Hepatocyte (in vitro differentiated cells): ENCODE results near the gene CLTCL1. TPM values are rescaled to one million over a fixed set of nuclear protein-coding genes. Genes with fewer than 3 reads are reported as not detected.

Source experiments
- DNase-seq: peaks from one replicate; pipeline ENCODE4 v3.0.0-alpha.2; 2016; ENCODE audit warnings: low spot score
- H2AFZ ChIP-seq: fragments of 200-600 bp; sonication (generic); 2 replicates; pipeline ENCODE4 v1.6.0; 2016; ENCODE audit warnings: antibody characterized with exemption, mild to moderate bottlenecking
- H3K27ac ChIP-seq: fragments of 200-600 bp; sonication (generic); 2 replicates; pipeline ENCODE4 v1.5.1; 2016; ENCODE audit warnings: mild to moderate bottlenecking
- H3K27me3 ChIP-seq: fragments of 200-600 bp; sonication (generic); 2 replicates; pipeline ENCODE4 v1.6.1; 2016
- H3K36me3 ChIP-seq: fragments of 200-600 bp; sonication (generic); replicated peaks from 2 replicates; pipeline ENCODE4 v1.5.1; 2016; ENCODE audit warnings: low read depth; ENCODE audit not compliant: insufficient read depth
- H3K4me1 ChIP-seq: fragments of 200-600 bp; sonication (generic); 2 replicates; pipeline ENCODE4 v1.5.1; 2016; ENCODE audit warnings: mild to moderate bottlenecking, moderate library complexity; ENCODE audit not compliant: insufficient read depth
- H3K4me2 ChIP-seq: fragments of 200-600 bp; sonication (generic); 2 replicates; pipeline ENCODE4 v1.6.0; 2016
- H3K4me3 ChIP-seq: fragments of 200-600 bp; sonication (generic); 2 replicates; pipeline ENCODE4 v1.5.1; 2016; ENCODE audit warnings: mild to moderate bottlenecking
- H3K79me2 ChIP-seq: fragments of 200-600 bp; sonication (generic); 2 replicates; pipeline ENCODE4 v1.6.0; 2017; ENCODE audit warnings: mild to moderate bottlenecking
- H3K9me2 ChIP-seq: fragments of 200-600 bp; sonication (generic); replicated peaks from 2 replicates; pipeline ENCODE4 v1.6.0; 2017; ENCODE audit warnings: mild to moderate bottlenecking; ENCODE audit not compliant: insufficient read depth
- H3K9me3 ChIP-seq: fragments of 200-600 bp; sonication (generic); 2 replicates; pipeline ENCODE4 v1.5.1; 2016; ENCODE audit warnings: low read depth, mild to moderate bottlenecking
- H4K20me1 ChIP-seq: fragments of 200-600 bp; sonication (generic); 2 replicates; pipeline ENCODE4 v1.6.0; 2016; ENCODE audit warnings: mild to moderate bottlenecking; ENCODE audit not compliant: insufficient read depth, poor library complexity, severe bottlenecking
- CTCF ChIP-seq: fragments of 200-600 bp; sonication (generic); IDR thresholded peaks from 2 replicates; pipeline ENCODE4 v1.5.1; 2016; ENCODE audit warnings: antibody characterized with exemption, mild to moderate bottlenecking; ENCODE audit not compliant: poor library complexity
- EZH2 ChIP-seq: fragments of 200-600 bp; sonication (generic); IDR thresholded peaks from 2 replicates; pipeline ENCODE4 v1.6.1; 2016; ENCODE audit warnings: antibody characterized with exemption, mild to moderate bottlenecking, borderline replicate concordance
- EZH2phosphoT487 ChIP-seq: fragments of 200-600 bp; sonication (generic); IDR thresholded peaks from one replicate; pipeline ENCODE4 v1.6.1; 2018; ENCODE audit warnings: antibody characterized with exemption, mild to moderate bottlenecking, low read depth, moderate library complexity; ENCODE audit not compliant: unreplicated experiment, severe bottlenecking
- WGBS: methylation state at CpG from one replicate; pipeline ENCODE4 v1.1.6; 2016; ENCODE audit warnings: low lambda C conversion rate; ENCODE audit errors: missing lambda C conversion rate; 5-methylcytosine and 5-hydroxymethylcytosine counted together
- polyA plus RNA-seq: library from polyadenylated mRNA; unstranded; fragments of >200 nt; fragmentation: Nextera tagmentation; extraction: Ambion mirVana; gene quantifications from 2 replicates; pipeline ENCODE4 v1.2.1, GENCODE V29; 2016
- total RNA-seq: library from RNA; depleted of rRNA; stranded (reverse); fragments of >200 nt; gene quantifications from 2 replicates; pipeline ENCODE4 v1.2.3, GENCODE V29; 2014

The CLTCL1 gene
- total and polyA plus RNA-seq, 2 experiments from 2014 or later, result 2.2 to 3.7 TPM

DNA sequence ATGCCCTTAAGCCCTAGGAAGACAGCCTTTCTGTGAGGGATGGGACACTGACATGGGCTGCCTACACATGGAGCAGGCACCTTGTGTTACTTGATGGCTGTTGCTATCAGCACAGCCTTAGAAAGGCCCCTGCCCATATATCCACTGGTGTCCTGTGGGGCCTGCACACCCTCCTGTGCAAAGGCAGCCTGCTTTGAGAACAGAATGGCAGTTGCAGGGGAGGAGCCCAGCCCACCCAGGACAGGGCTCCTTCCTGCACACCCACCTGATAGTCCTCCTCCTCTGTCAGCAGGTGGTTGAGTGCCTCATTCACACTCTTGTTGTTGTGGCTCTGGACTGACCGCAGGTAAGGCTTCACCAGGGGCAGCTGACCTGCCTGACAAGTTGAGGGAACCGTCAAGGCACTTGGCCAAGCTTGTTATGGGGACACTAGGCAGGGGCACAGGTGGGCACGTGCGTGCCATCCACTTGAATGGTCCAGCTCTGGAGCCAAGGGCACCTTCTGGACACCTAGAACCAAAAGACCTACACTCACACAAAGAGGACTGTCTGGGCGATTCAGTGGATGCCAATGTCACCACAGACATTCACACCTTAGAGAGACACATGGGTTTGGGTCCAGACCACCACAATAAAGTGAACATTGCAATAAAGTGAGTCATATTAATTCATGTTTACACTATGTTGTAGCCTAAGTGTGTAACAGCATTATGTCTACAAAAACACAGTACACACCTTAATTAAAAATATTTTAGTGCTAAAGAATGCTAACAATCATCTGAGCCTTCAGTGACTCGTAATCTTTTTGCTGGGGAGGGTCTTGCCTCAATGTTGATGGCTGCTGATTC is 103.6 kb downstream of the CLTCL1 start:
- H3K27ac ChIP-seq, result no peak overlapping the region
- H2AFZ ChIP-seq, result no peak overlapping the region
- no peaks in the 10 kb centered on the region for H4K20me1 ChIP-seq
- H3K27me3 ChIP-seq, result no peaks in the 10 kb centered on the region
- TF ChIP-seq EZH2, result no peak
- TF ChIP-seq CTCF, result no peak
- TF ChIP-seq EZH2phosphoT487, result no peak
- H3K4me1 ChIP-seq, result no peaks in the 10 kb centered on the region
- no peak overlapping the region for H3K4me2 ChIP-seq
- WGBS, result 88% methylated on average over 6 of the region's 6 CpGs
- no peak for DNase-seq
- H3K36me3 ChIP-seq, result no peaks in the 10 kb centered on the region
- H3K79me2 ChIP-seq, result no peaks in the 10 kb centered on the region
- no peak overlapping the region for H3K4me3 ChIP-seq
- no peaks in the 10 kb centered on the region for H3K9me3 ChIP-seq
- no peaks in the 10 kb centered on the region for H3K9me2 ChIP-seq

- no peak overlapping the region for H3K4me2 ChIP-seq
- WGBS, result 96% methylated on average over 20 of the region's 20 CpGs
- peak overlapping the region; percentile 9 for H3K27ac ChIP-seq
- H4K20me1 ChIP-seq, result no peaks in the 10 kb centered on the region
- TF ChIP-seq EZH2, result no peak
- no peak for TF ChIP-seq CTCF
- no peak for TF ChIP-seq EZH2phosphoT487
- H3K4me3 ChIP-seq, result no peak overlapping the region
- H3K9me2 ChIP-seq, result no peaks in the 10 kb centered on the region
- no peaks in the 10 kb centered on the region for H3K27me3 ChIP-seq
- H3K36me3 ChIP-seq, result no peaks in the 10 kb centered on the region
- DNase-seq, result no peak
- H3K79me2 ChIP-seq, result no peaks in the 10 kb centered on the region
- H3K9me3 ChIP-seq, result no peaks in the 10 kb centered on the region
- peaks cover 6% of the 10 kb centered on the region for H3K4me1 ChIP-seq
- H2AFZ ChIP-seq, result no peak overlapping the region
Observed at GRCh38 chr22:19184276-19184997, 107.1 kb downstream of the CLTCL1 start.

DNA sequence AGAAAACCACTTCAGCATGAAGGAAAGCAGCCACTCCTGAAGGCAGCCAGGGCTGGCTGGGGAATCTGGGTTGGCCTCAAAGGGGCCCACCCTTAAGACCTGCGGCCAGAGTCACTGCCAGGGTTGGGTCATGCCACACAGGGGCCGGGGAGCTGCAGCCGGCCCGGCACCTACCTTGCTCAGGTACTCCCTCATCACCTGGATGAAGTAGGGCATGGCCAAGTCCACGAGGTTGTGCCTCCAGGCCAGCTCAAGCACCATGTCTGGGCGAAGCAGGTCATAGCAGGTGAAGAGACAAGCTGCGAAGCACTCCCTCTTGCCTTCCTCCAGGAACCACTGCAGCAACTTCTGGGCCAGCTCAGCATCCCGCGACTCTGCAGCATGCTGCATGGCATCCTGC is 108.3 kb downstream of the CLTCL1 start:
- no peak for DNase-seq
- Histone ChIP-seq H4K20me1 (no peaks in the 10 kb centered on the region), H3K4me2 (no peak overlapping the region), H3K9me2 (no peaks in the 10 kb centered on the region), H2AFZ (no peak overlapping the region), H3K9me3 (no peaks in the 10 kb centered on the region), H3K4me3 (no peak overlapping the region), H3K79me2 (no peaks in the 10 kb centered on the region), H3K27me3 (no peaks in the 10 kb centered on the region), H3K36me3 (no peaks in the 10 kb centered on the region), H3K27ac (no peak overlapping the region), H3K4me1 (peaks cover 6% of the 10 kb centered on the region)
- WGBS, result 93% methylated on average over 9 of the region's 9 CpGs
- TF ChIP-seq CTCF (no peak), EZH2phosphoT487 (no peak), EZH2 (no peak)
